H9 (cell line): ENCODE data around the gene ALOX5AP. TPM values are rescaled to one million over a fixed set of nuclear protein-coding genes. Genes with fewer than 3 reads are reported as not detected.

Source experiments
- DNase-seq: peaks from one replicate; pipeline ENCODE4 v3.0.0-alpha.2; 2017
- H2AFZ ChIP-seq: one replicate; pipeline ENCODE4 v1.6.1; 2013; ENCODE audit warnings: mild to moderate bottlenecking, low read length, control low read depth, moderate library complexity
- H2AK5ac ChIP-seq: 2 replicates; pipeline ENCODE4 v1.6.1; 2013; ENCODE audit warnings: low read length, control low read depth, mixed read lengths; ENCODE audit not compliant: insufficient read length
- H2BK120ac ChIP-seq: one replicate; pipeline ENCODE4 v1.6.1; 2013; ENCODE audit warnings: low read depth, mild to moderate bottlenecking, low read length, control low read depth, inconsistent platforms; ENCODE audit not compliant: poor library complexity, severe bottlenecking
- H2BK12ac ChIP-seq: 2 replicates; pipeline ENCODE4 v1.6.1; 2013; ENCODE audit warnings: low read length, control low read depth, mixed read lengths, low read depth; ENCODE audit not compliant: insufficient read length
- H2BK15ac ChIP-seq: 2 replicates; pipeline ENCODE4 v1.6.1; 2013; ENCODE audit warnings: low read depth, low read length, control low read depth
- H2BK20ac ChIP-seq: one replicate; pipeline ENCODE4 v1.6.1; 2013; ENCODE audit warnings: low read depth, mild to moderate bottlenecking, low read length, control low read depth, inconsistent platforms; ENCODE audit not compliant: poor library complexity, severe bottlenecking
- H2BK5ac ChIP-seq: 2 replicates; pipeline ENCODE4 v1.6.1; 2013; ENCODE audit warnings: low read length, control low read depth, mixed read lengths; ENCODE audit not compliant: insufficient read length
- H3K14ac ChIP-seq: 2 replicates; pipeline ENCODE4 v1.6.1; 2013; ENCODE audit warnings: low read length, control low read depth; ENCODE audit not compliant: insufficient read depth
- H3K18ac ChIP-seq: 2 replicates; pipeline ENCODE4 v1.6.1; 2013; ENCODE audit warnings: low read depth, mild to moderate bottlenecking, mixed read lengths, low read length, control low read depth; ENCODE audit not compliant: insufficient read length
- H3K23ac ChIP-seq: 2 replicates; pipeline ENCODE4 v1.6.1; 2013; ENCODE audit warnings: low read length, control low read depth, mixed read lengths, low read depth; ENCODE audit not compliant: insufficient read length
- H3K23me2 ChIP-seq: 2 replicates; pipeline ENCODE4 v1.6.1; 2013; ENCODE audit warnings: low read depth, mild to moderate bottlenecking, mixed read lengths, low read length, control low read depth; ENCODE audit not compliant: insufficient read length, poor library complexity, severe bottlenecking
- H3K27ac ChIP-seq: 2 replicates; pipeline ENCODE4 v1.5.1; 2013; ENCODE audit warnings: low read length, control low read depth, mixed read lengths, low read depth; ENCODE audit not compliant: insufficient read length
- H3K27me3 ChIP-seq: 2 replicates; pipeline ENCODE4 v1.6.1; 2013; ENCODE audit warnings: low read length, control low read depth, inconsistent platforms; ENCODE audit not compliant: insufficient read depth
- H3K4ac ChIP-seq: 2 replicates; pipeline ENCODE4 v1.6.1; 2013; ENCODE audit warnings: low read depth, mild to moderate bottlenecking, control low read depth, inconsistent platforms, low read length, moderate library complexity
- H3K4me1 ChIP-seq: 2 replicates; pipeline ENCODE4 v1.6.1; 2013; ENCODE audit warnings: low read length, control low read depth, inconsistent platforms; ENCODE audit not compliant: insufficient read depth
- H3K4me2 ChIP-seq: 2 replicates; pipeline ENCODE4 v1.6.1; 2013; ENCODE audit warnings: low read length, control low read depth, mixed read lengths; ENCODE audit not compliant: insufficient read length, insufficient read depth
- H3K56ac ChIP-seq: 2 replicates; pipeline ENCODE4 v1.6.1; 2013; ENCODE audit warnings: low read depth, mild to moderate bottlenecking, mixed read lengths, low read length, control low read depth; ENCODE audit not compliant: insufficient read length
- H3K79me1 ChIP-seq: 2 replicates; pipeline ENCODE4 v1.6.1; 2013; ENCODE audit warnings: low read depth, mild to moderate bottlenecking, moderate library complexity, low read length, control low read depth, inconsistent platforms; ENCODE audit not compliant: insufficient read depth, poor library complexity, severe bottlenecking
- H3K79me2 ChIP-seq: 2 replicates; pipeline ENCODE4 v1.6.1; 2013; ENCODE audit warnings: low read length, control low read depth, inconsistent platforms; ENCODE audit not compliant: insufficient read depth
- H3K9ac ChIP-seq: 2 replicates; pipeline ENCODE4 v1.6.1; 2013; ENCODE audit warnings: low read length, control low read depth, mixed read lengths; ENCODE audit not compliant: insufficient read length; ENCODE audit errors: extremely low read depth
- H3K9me3 ChIP-seq: one replicate; pipeline ENCODE4 v1.6.1; 2013; ENCODE audit warnings: low read depth, low read length, inconsistent platforms; ENCODE audit not compliant: control insufficient read depth
- H3T11ph ChIP-seq: one replicate; pipeline ENCODE4 v1.6.1; 2013; ENCODE audit warnings: mild to moderate bottlenecking, low read length, control low read depth, inconsistent platforms
- H4K20me1 ChIP-seq: one replicate; pipeline ENCODE4 v1.6.1; 2013; ENCODE audit not compliant: control insufficient read depth, insufficient read length, insufficient read depth
- H4K5ac ChIP-seq: 2 replicates; pipeline ENCODE4 v1.6.1; 2013; ENCODE audit warnings: low read depth, mild to moderate bottlenecking, mixed read lengths, low read length, control low read depth; ENCODE audit not compliant: insufficient read length
- H4K8ac ChIP-seq: replicated peaks from 2 replicates; pipeline ENCODE4 v1.6.1; 2013; ENCODE audit warnings: low read length, control low read depth, mixed read lengths, low read depth; ENCODE audit not compliant: insufficient read length
- H4K91ac ChIP-seq: 2 replicates; pipeline ENCODE4 v1.6.1; 2013; ENCODE audit warnings: low read depth, mild to moderate bottlenecking, moderate library complexity, mixed read lengths, low read length, control low read depth; ENCODE audit not compliant: insufficient read length
- H3K27ac Mint-ChIP-seq, 3 experiments: 2 replicates in 2 of 3; 3 replicates in 1 of 3; pipeline ENCODE4 v1.8.0; 2020 to 2021; ENCODE audit warnings: mixed read lengths in 3 of 3, mild to moderate bottlenecking in 1 of 3, moderate library complexity in 1 of 3
- H3K27me3 Mint-ChIP-seq: 2 replicates; pipeline ENCODE4 v1.8.0; 2021; ENCODE audit warnings: low read depth, mild to moderate bottlenecking, moderate library complexity, mixed read lengths
- H3K36me3 Mint-ChIP-seq, 3 experiments: 2 replicates in 2 of 3; 3 replicates in 1 of 3; pipeline ENCODE4 v1.8.0; 2020 to 2021; ENCODE audit warnings: low read depth in 3 of 3, mixed read lengths in 3 of 3; ENCODE audit not compliant: insufficient read depth in 1 of 3
- H3K4me1 Mint-ChIP-seq, 2 experiments: 2 replicates each; pipeline ENCODE4 v1.8.0; 2020; ENCODE audit warnings: mixed read lengths in 2 of 2
- H3K4me3 Mint-ChIP-seq, 2 experiments: 2 replicates in 1 of 2; 3 replicates in 1 of 2; pipeline ENCODE4 v1.8.0; 2020 to 2021; ENCODE audit warnings: mild to moderate bottlenecking in 2 of 2, mixed read lengths in 2 of 2, moderate library complexity in 1 of 2
- H3K9me3 Mint-ChIP-seq, 2 experiments: 2 replicates in 1 of 2; 3 replicates in 1 of 2; pipeline ENCODE4 v1.8.0; 2020; ENCODE audit warnings: mild to moderate bottlenecking in 2 of 2, mixed read lengths in 2 of 2, moderate library complexity in 1 of 2
- WGBS: extraction: QIAGEN DNeasy Blood & Tissue Kit; methylation state at CpG from one replicate; pipeline ENCODE4 v1.1.7; 2013; ENCODE audit warnings: missing lambda C conversion rate, low lambda C conversion rate, mixed read lengths; ENCODE audit not compliant: insufficient read length; ENCODE audit errors: extremely low coverage; 5-methylcytosine and 5-hydroxymethylcytosine counted together
- total RNA-seq: library from RNA; stranded (reverse); gene quantifications from 2 replicates; pipeline ENCODE4 v1.2.1, GENCODE V29; 2021
- TF ChIP-seq, protein P1 (sequence below): fragments of 200-600 bp; sonication (generic); conservative IDR thresholded peaks from 3 replicates; pipeline ENCODE4 v1.8.0; 2021; ENCODE audit warnings: antibody characterized with exemption, mild to moderate bottlenecking

ALOX5AP gene
- total RNA-seq, 1 experiment from 2014 or later = not detected

DNA sequence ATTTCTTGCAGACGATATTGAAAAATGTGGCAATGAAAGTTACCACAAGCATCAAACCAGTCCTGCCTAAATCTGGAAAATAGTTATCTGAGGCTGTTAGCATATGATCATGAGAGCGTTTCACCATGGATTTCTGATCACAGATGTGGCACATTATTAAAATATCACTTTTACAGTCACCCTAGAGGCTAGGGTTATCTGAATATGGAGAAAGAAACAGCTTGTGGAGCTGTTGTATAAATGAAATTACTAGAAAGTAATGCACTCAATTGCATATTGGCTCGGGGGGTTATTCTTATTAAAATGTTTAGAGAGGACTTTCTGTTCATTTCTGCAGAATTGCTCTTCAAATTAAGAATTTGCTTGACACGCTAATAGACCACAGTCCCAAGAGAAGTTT lies 35.6 kb downstream of the ALOX5AP start:
- no peak overlapping the region for H2BK120ac ChIP-seq
- H3K14ac ChIP-seq = no peak overlapping the region
- H3K27me3 Mint-ChIP-seq = no peaks in the 10 kb centered on the region

More for the DNA sequence above, 35.6 kb downstream of the ALOX5AP start:
- Histone ChIP-seq H2BK5ac (no peak overlapping the region), H2AFZ (no peak overlapping the region), H3K23ac (no peak overlapping the region), H3K4ac (no peak overlapping the region), H4K20me1 (no peaks in the 10 kb centered on the region), H2BK15ac (no peak overlapping the region), H2BK20ac (no peak overlapping the region), H4K8ac (no peak overlapping the region), H3K9me3 (no peaks in the 10 kb centered on the region), H3K79me1 (no peaks in the 10 kb centered on the region), H3K23me2 (no peaks in the 10 kb centered on the region), H3K4me2 (no peak overlapping the region), H3K79me2 (no peaks in the 10 kb centered on the region), H3K56ac (no peak overlapping the region), H2AK5ac (no peak overlapping the region), H4K91ac (no peak overlapping the region), H3K27me3 (no peaks in the 10 kb centered on the region), H3K18ac (no peak overlapping the region), H3K4me1 (no peaks in the 10 kb centered on the region), H3K9ac (no peak overlapping the region), H4K5ac (no peak overlapping the region), H2BK12ac (no peak overlapping the region), H3K27ac (no peak overlapping the region), H3T11ph (no peak overlapping the region)
- TF ChIP-seq, protein P1, sequence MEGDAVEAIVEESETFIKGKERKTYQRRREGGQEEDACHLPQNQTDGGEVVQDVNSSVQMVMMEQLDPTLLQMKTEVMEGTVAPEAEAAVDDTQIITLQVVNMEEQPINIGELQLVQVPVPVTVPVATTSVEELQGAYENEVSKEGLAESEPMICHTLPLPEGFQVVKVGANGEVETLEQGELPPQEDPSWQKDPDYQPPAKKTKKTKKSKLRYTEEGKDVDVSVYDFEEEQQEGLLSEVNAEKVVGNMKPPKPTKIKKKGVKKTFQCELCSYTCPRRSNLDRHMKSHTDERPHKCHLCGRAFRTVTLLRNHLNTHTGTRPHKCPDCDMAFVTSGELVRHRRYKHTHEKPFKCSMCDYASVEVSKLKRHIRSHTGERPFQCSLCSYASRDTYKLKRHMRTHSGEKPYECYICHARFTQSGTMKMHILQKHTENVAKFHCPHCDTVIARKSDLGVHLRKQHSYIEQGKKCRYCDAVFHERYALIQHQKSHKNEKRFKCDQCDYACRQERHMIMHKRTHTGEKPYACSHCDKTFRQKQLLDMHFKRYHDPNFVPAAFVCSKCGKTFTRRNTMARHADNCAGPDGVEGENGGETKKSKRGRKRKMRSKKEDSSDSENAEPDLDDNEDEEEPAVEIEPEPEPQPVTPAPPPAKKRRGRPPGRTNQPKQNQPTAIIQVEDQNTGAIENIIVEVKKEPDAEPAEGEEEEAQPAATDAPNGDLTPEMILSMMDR = no peak
- no peaks in the 10 kb centered on the region for H3K36me3 Mint-ChIP-seq
- WGBS = no CpG with 5 or more reads among the region's 4 CpGs
- DNase-seq = no peak
- H3K27ac Mint-ChIP-seq = no peak overlapping the region
- H3K4me3 Mint-ChIP-seq = no peak overlapping the region
- no peaks in the 10 kb centered on the region; a peak in 1 of 5 replicates for H3K9me3 Mint-ChIP-seq
- H3K4me1 Mint-ChIP-seq = peaks cover 0 to 2% of the 10 kb centered on the region in 2 experiments; a peak in 1 of 4 replicates
